ENCODE data around the gene GPR75.
A peak's percentile ranks its signal among the peaks of the same experiment; 100 is the strongest.

Gene GPR75

GRCh38 chr2:53859206-53860181, at the start of gene GPR75:
GPR75 (minus strand) TSS chr2:53859967; CDS start chr2:53854756, 5,211 bp downstream.
- no peak for DNase-seq (ENCODE audit: low spot score)

GRCh38 chr2:53907582-53907981, 47.8 kb upstream of the GPR75 start:
- no peak for DNase-seq (ENCODE audit: low spot score)
- FAIRE-seq = no peak

More at GRCh38 chr2:53859206-53860181, at the start of gene GPR75:
- FAIRE-seq = no peak

- no peak for DNase-seq (ENCODE audit: low spot score)
- FAIRE-seq = no peak
These were observed 45.6 kb upstream of the GPR75 start for GRCh38 chr2:53905396-53905795.

GRCh38 chr2:53903011-53903410, 43.2 kb upstream of the GPR75 start:
- DNase-seq (ENCODE audit: low spot score) = no peak
- FAIRE-seq = no peak

- no peak for FAIRE-seq
These were observed 41.4 kb upstream of the GPR75 start for GRCh38 chr2:53901192-53901591.

GRCh38 chr2:53896864-53897263, 37.1 kb upstream of the GPR75 start:
- FAIRE-seq (no peak), DNase-seq (ENCODE audit: low spot score) (peak; percentile 5)

More at GRCh38 chr2:53901192-53901591, 41.4 kb upstream of the GPR75 start:
- no peak for DNase-seq (ENCODE audit: low spot score)

- DNase-seq (ENCODE audit: low spot score) (no peak), FAIRE-seq (no peak)
These were observed 26.9 kb upstream of the GPR75 start for GRCh38 chr2:53886406-53887280.

GRCh38 chr2:53884883-53885282, 25.1 kb upstream of the GPR75 start:
- FAIRE-seq = no peak
- no peak for DNase-seq (ENCODE audit: low spot score)

- DNase-seq (ENCODE audit: low spot score) = no peak
- no peak for FAIRE-seq
These were observed 22.2 kb upstream of the GPR75 start for GRCh38 chr2:53881986-53882385.

- DNase-seq (ENCODE audit: low spot score) (no peak), FAIRE-seq (no peak)
These were observed 21.6 kb upstream of the GPR75 start for GRCh38 chr2:53881360-53881759.

- FAIRE-seq (no peak), DNase-seq (ENCODE audit: low spot score) (peak; percentile 11)
These were observed 21.0 kb upstream of the GPR75 start for GRCh38 chr2:53880756-53881155.

GRCh38 chr2:53877556-53877955, 17.8 kb upstream of the GPR75 start:
- FAIRE-seq (no peak), DNase-seq (ENCODE audit: low spot score) (no peak)

- DNase-seq (ENCODE audit: low spot score) (no peak), FAIRE-seq (no peak)
These were observed 17.3 kb upstream of the GPR75 start for GRCh38 chr2:53877112-53877511.

- no peak for DNase-seq (ENCODE audit: low spot score)
- no peak for FAIRE-seq
These were observed 14.7 kb upstream of the GPR75 start for GRCh38 chr2:53874401-53874950.

- DNase-seq (ENCODE audit: low spot score) = no peak
- FAIRE-seq = no peak
These were observed 8.0 kb upstream of the GPR75 start for GRCh38 chr2:53867773-53868172.

GRCh38 chr2:53867169-53867568, 7.4 kb upstream of the GPR75 start:
- FAIRE-seq = no peak
- no peak for DNase-seq (ENCODE audit: low spot score)

GRCh38 chr2:53865962-53866361, 6.2 kb upstream of the GPR75 start:
- FAIRE-seq = no peak
- DNase-seq (ENCODE audit: low spot score) = no peak

- FAIRE-seq (no peak), DNase-seq (ENCODE audit: low spot score) (no peak)
These were observed 5.5 kb upstream of the GPR75 start for GRCh38 chr2:53865264-53865663.

- no peak for FAIRE-seq
- no peak for DNase-seq (ENCODE audit: low spot score)
These were observed 3.9 kb upstream of the GPR75 start for GRCh38 chr2:53863538-53864227.

- no peak for FAIRE-seq
- DNase-seq (ENCODE audit: low spot score) = no peak
These were observed 2.1 kb upstream of the GPR75 start for GRCh38 chr2:53861824-53862223.

GRCh38 chr2:53856272-53856671, 3.5 kb downstream of the GPR75 start:
- DNase-seq (ENCODE audit: low spot score) (no peak), FAIRE-seq (no peak)

All from urothelium cell line (cell line).